HepG2 (cell line): ENCODE measurements around the gene YPEL4. TPM values are rescaled to one million over a fixed set of nuclear protein-coding genes. Genes with fewer than 3 reads are reported as not detected.

Experiments used
- ARID5B ChIP-seq: IDR thresholded peaks from 2 replicates; pipeline ENCODE4 v1.4.0; 2020; ENCODE audit warnings: mild to moderate bottlenecking, missing genetic modification reagents
- BRD4 ChIP-seq: sonication (generic); formaldehyde crosslinking; IDR thresholded peaks from 2 replicates; pipeline ENCODE4 v1.4.0; 2020; ENCODE audit warnings: missing genetic modification reagents
- KAT7 ChIP-seq: IDR thresholded peaks from 2 replicates; pipeline ENCODE4 v1.6.1; 2018; ENCODE audit warnings: borderline replicate concordance, missing compliant biosample characterization
- KDM3A ChIP-seq: IDR thresholded peaks from 2 replicates; pipeline ENCODE4 v1.6.1; 2018; ENCODE audit warnings: low read depth, missing compliant biosample characterization
- PCBP2 ChIP-seq: fragments of 200-400 bp; formaldehyde crosslinking; optimal IDR thresholded peaks from 2 replicates; pipeline ENCODE3; 2018; ENCODE audit warnings: low read length, low read depth; ENCODE audit not compliant: poor library complexity, severe bottlenecking
- SKIL ChIP-seq: sonication (generic); formaldehyde crosslinking; IDR thresholded peaks from 2 replicates; pipeline ENCODE4 v1.8.0; 2022; ENCODE audit warnings: missing genetic modification reagents, mild to moderate bottlenecking, moderate library complexity, borderline replicate concordance
- SMYD3 ChIP-seq: sonication (generic); formaldehyde crosslinking; IDR thresholded peaks from 2 replicates; pipeline ENCODE4 v1.8.1; 2023; ENCODE audit warnings: mild to moderate bottlenecking, missing genetic modification reagents
- TFAP4 ChIP-seq: sonication (generic); IDR thresholded peaks from 2 replicates; pipeline ENCODE4 v1.6.1; 2016; ENCODE audit warnings: low read depth, borderline replicate concordance
- TSC22D2 ChIP-seq: sonication (generic); formaldehyde crosslinking; IDR thresholded peaks from 2 replicates; pipeline ENCODE4 v1.5.1; 2020; ENCODE audit warnings: missing genetic modification reagents, mild to moderate bottlenecking, borderline replicate concordance
- ZFP41 ChIP-seq: sonication (generic); formaldehyde crosslinking; IDR thresholded peaks from 2 replicates; pipeline ENCODE4 v1.4.0; 2020; ENCODE audit warnings: mild to moderate bottlenecking, missing genetic modification reagents, borderline replicate concordance
- ZNF274 ChIP-seq: sonication (generic); formaldehyde crosslinking; IDR thresholded peaks from 2 replicates; pipeline ENCODE4 v1.5.1; 2020; ENCODE audit warnings: mild to moderate bottlenecking, missing genetic modification reagents
- ZNF564 ChIP-seq: sonication (generic); formaldehyde crosslinking; IDR thresholded peaks from 2 replicates; pipeline ENCODE4 v1.8.1; 2023; ENCODE audit warnings: mild to moderate bottlenecking, missing genetic modification reagents
- ZNF576 ChIP-seq: sonication (generic); formaldehyde crosslinking; IDR thresholded peaks from 2 replicates; pipeline ENCODE4 v1.4.0; 2020; ENCODE audit warnings: mild to moderate bottlenecking, missing genetic modification reagents
- ZNF605 ChIP-seq: sonication (generic); formaldehyde crosslinking; IDR thresholded peaks from 2 replicates; pipeline ENCODE4 v1.8.0; 2022; ENCODE audit warnings: mild to moderate bottlenecking, missing genetic modification reagents
- ZNF672 ChIP-seq: sonication (generic); formaldehyde crosslinking; IDR thresholded peaks from 2 replicates; pipeline ENCODE4 v1.8.1; 2022; ENCODE audit warnings: missing genetic modification reagents
- ZNF766 ChIP-seq: sonication (generic); formaldehyde crosslinking; IDR thresholded peaks from 2 replicates; pipeline ENCODE4 v1.5.0; 2020; ENCODE audit warnings: missing genetic modification reagents, borderline replicate concordance
- polyA plus RNA-seq, 8 experiments: library from polyadenylated mRNA; depleted of rRNA in 3 of 8; stranded (reverse) in 7 of 8; unstranded in 1 of 8; fragments of >200 nt; fragmentation: Illumina TruSeq in 4 of 8; extraction: Trizol in 4 of 8; gene quantifications; 2 replicates each; pipeline versions ENCODE4 v1.2.1 to v1.2.3, GENCODE V29; 2011 to 2016; ENCODE audit warnings: low read depth in 4 of 8, missing spikeins in 1 of 8, mixed read lengths in 1 of 8; ENCODE audit not compliant: insufficient read depth in 1 of 8
- total RNA-seq, 5 experiments: library from RNA; depleted of rRNA; stranded (reverse); fragments of >200 nt; fragmentation: Illumina TruSeq; extraction: Trizol; gene quantifications; 2 replicates each; pipeline ENCODE4 v1.2.3, GENCODE V29; 2016; ENCODE audit warnings: low read depth in 1 of 5
- TF ChIP-seq, protein P1 (sequence below): sonication (generic); formaldehyde crosslinking; IDR thresholded peaks from 2 replicates; pipeline ENCODE4 v1.5.0; 2020; ENCODE audit warnings: mild to moderate bottlenecking, missing genetic modification reagents
- TF ChIP-seq, protein P2 (sequence below): sonication (generic); formaldehyde crosslinking; IDR thresholded peaks from 2 replicates; pipeline ENCODE4 v1.4.0; 2020; ENCODE audit warnings: mild to moderate bottlenecking, missing genetic modification reagents

Gene YPEL4
- total and polyA plus RNA-seq, 2 of the 13 experiments (the other 11 are each of a cell fraction or from before 2014, with no cell fraction given), result 0.04 TPM; not detected in 1

- TF ChIP-seq, protein P1, sequence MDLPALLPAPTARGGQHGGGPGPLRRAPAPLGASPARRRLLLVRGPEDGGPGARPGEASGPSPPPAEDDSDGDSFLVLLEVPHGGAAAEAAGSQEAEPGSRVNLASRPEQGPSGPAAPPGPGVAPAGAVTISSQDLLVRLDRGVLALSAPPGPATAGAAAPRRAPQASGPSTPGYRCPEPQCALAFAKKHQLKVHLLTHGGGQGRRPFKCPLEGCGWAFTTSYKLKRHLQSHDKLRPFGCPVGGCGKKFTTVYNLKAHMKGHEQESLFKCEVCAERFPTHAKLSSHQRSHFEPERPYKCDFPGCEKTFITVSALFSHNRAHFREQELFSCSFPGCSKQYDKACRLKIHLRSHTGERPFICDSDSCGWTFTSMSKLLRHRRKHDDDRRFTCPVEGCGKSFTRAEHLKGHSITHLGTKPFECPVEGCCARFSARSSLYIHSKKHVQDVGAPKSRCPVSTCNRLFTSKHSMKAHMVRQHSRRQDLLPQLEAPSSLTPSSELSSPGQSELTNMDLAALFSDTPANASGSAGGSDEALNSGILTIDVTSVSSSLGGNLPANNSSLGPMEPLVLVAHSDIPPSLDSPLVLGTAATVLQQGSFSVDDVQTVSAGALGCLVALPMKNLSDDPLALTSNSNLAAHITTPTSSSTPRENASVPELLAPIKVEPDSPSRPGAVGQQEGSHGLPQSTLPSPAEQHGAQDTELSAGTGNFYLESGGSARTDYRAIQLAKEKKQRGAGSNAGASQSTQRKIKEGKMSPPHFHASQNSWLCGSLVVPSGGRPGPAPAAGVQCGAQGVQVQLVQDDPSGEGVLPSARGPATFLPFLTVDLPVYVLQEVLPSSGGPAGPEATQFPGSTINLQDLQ (CRISPR knock-in tag), result no peak
- TF ChIP-seq, protein P2, sequence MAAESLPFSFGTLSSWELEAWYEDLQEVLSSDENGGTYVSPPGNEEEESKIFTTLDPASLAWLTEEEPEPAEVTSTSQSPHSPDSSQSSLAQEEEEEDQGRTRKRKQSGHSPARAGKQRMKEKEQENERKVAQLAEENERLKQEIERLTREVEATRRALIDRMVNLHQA (CRISPR knock-in tag), result no peak
- peak; percentile 56; the same call in 1 of the 2 replicates for TF ChIP-seq ARID5B (CRISPR knock-in tag)
- no peak for TF ChIP-seq ZNF766
- TF ChIP-seq TFAP4, result peak; percentile 86; the same call in 1 of the 2 replicates
- no peak for TF ChIP-seq ZNF576 (CRISPR knock-in tag)
- TF ChIP-seq ZFP41 (CRISPR knock-in tag), result no peak; the same call in 1 of the 2 replicates
- TF ChIP-seq SKIL (CRISPR knock-in tag), result 0 out of 2 replicates have a peak, but pooled peaks have one; percentile 42
- TF ChIP-seq ZNF672 (CRISPR knock-in tag), result no peak
- no peak for TF ChIP-seq TSC22D2
- no peak for TF ChIP-seq KAT7 (CRISPR knock-in tag)
- TF ChIP-seq PCBP2, result no peak
- TF ChIP-seq KDM3A, result 0 out of 2 replicates have a peak, but pooled peaks have one; percentile 43
- TF ChIP-seq ZNF605 (CRISPR knock-in tag), result no peak
- no peak for TF ChIP-seq SMYD3
- no peak for TF ChIP-seq ZNF274 (CRISPR knock-in tag)
- no peak for TF ChIP-seq BRD4 (CRISPR knock-in tag)
- no peak for TF ChIP-seq ZNF564 (CRISPR knock-in tag)
Measured at GRCh38 chr11:57639321-57640067, 10.2 kb downstream of the YPEL4 start (continued).
